Liver (tissue), 3 donors: ENCODE data around the gene LNX2.

Experiments
- FOXA1 ChIP-seq: IDR thresholded peaks from 2 replicates; pipeline ENCODE4 v1.6.1; 2016; ENCODE audit warnings: antibody characterized with exemption
- NR2F2 ChIP-seq: IDR thresholded peaks from 2 replicates; pipeline ENCODE4 v1.6.1; 2016; ENCODE audit warnings: antibody characterized with exemption
- RAD21 ChIP-seq, 2 donors: IDR thresholded peaks; 2 replicates each; pipeline ENCODE4 v1.6.1; 2016; ENCODE audit warnings: antibody characterized with exemption in 2 of 2, mild to moderate bottlenecking in 2 of 2
- SP1 ChIP-seq: IDR thresholded peaks from 2 replicates; pipeline ENCODE4 v1.6.1; 2018; ENCODE audit warnings: antibody characterized with exemption, mild to moderate bottlenecking
- TAF1 ChIP-seq: conservative IDR thresholded peaks from 2 replicates; pipeline ENCODE4 v1.6.1; 2016; ENCODE audit warnings: antibody characterized with exemption, mild to moderate bottlenecking
- YY1 ChIP-seq: IDR thresholded peaks from 2 replicates; pipeline ENCODE4 v1.6.1; 2016; ENCODE audit warnings: antibody characterized with exemption, mild to moderate bottlenecking
- TF ChIP-seq, protein P1 (sequence below): fragments of 150-350 bp; IDR thresholded peaks from 2 replicates; pipeline ENCODE4 v1.5.1; 2017; ENCODE audit warnings: improper control_type of control experiment, low read depth, low read length; ENCODE audit not compliant: missing input control
- TF ChIP-seq, protein P2 (sequence below): IDR thresholded peaks from 2 replicates; pipeline ENCODE4 v1.6.1; 2016; ENCODE audit warnings: antibody characterized with exemption
- TF ChIP-seq, protein P3 (sequence below): IDR thresholded peaks from 2 replicates; pipeline ENCODE4 v1.6.1; 2016; ENCODE audit warnings: antibody characterized with exemption, mild to moderate bottlenecking
- TF ChIP-seq, protein P4 (sequence below): IDR thresholded peaks from 2 replicates; pipeline ENCODE4 v1.6.1; 2016; ENCODE audit warnings: antibody characterized with exemption
- donor health status: healthy.
- donor health status: healthy.

DNA sequence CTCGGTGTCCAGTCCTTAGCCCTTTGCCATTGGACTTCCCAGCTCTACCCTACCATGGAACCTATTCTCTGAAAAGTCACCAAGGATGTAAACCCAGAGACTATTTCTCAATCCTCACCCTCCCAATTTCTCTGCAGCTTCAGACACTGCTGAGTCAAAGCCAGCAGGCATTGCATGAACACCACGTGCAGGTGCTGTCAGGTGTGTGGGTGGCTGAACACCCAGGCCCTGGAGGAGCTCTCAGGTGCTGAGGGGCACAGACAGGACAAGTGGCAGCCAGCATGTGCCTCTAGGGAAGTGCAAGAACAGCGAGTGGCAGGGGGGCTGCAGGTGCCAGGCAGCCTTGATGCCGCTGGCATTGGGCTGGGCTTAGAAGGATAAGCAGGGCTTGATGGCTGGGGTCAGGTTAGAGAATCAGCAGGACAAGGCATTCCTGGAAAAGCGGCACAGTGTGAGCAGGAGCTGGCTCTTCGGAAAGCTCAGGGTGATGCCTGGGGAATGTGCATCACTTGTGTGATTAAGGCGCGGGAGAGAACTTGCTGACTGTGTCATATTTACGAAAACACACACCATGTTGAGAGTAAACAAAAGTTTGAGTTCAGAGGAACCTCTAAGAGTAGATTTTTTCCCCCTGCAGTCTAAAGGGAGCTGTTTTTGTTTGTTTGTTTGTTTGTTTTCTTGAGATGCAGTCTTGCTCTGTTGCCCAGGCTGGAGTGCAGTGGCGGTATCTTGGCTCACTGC is 83.8 kb downstream of the LNX2 start:
- TF ChIP-seq, protein P1, sequence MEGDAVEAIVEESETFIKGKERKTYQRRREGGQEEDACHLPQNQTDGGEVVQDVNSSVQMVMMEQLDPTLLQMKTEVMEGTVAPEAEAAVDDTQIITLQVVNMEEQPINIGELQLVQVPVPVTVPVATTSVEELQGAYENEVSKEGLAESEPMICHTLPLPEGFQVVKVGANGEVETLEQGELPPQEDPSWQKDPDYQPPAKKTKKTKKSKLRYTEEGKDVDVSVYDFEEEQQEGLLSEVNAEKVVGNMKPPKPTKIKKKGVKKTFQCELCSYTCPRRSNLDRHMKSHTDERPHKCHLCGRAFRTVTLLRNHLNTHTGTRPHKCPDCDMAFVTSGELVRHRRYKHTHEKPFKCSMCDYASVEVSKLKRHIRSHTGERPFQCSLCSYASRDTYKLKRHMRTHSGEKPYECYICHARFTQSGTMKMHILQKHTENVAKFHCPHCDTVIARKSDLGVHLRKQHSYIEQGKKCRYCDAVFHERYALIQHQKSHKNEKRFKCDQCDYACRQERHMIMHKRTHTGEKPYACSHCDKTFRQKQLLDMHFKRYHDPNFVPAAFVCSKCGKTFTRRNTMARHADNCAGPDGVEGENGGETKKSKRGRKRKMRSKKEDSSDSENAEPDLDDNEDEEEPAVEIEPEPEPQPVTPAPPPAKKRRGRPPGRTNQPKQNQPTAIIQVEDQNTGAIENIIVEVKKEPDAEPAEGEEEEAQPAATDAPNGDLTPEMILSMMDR, result no peak
- TF ChIP-seq, protein P2, sequence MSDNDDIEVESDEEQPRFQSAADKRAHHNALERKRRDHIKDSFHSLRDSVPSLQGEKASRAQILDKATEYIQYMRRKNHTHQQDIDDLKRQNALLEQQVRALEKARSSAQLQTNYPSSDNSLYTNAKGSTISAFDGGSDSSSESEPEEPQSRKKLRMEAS, result no peak
- TF ChIP-seq, protein P3, sequence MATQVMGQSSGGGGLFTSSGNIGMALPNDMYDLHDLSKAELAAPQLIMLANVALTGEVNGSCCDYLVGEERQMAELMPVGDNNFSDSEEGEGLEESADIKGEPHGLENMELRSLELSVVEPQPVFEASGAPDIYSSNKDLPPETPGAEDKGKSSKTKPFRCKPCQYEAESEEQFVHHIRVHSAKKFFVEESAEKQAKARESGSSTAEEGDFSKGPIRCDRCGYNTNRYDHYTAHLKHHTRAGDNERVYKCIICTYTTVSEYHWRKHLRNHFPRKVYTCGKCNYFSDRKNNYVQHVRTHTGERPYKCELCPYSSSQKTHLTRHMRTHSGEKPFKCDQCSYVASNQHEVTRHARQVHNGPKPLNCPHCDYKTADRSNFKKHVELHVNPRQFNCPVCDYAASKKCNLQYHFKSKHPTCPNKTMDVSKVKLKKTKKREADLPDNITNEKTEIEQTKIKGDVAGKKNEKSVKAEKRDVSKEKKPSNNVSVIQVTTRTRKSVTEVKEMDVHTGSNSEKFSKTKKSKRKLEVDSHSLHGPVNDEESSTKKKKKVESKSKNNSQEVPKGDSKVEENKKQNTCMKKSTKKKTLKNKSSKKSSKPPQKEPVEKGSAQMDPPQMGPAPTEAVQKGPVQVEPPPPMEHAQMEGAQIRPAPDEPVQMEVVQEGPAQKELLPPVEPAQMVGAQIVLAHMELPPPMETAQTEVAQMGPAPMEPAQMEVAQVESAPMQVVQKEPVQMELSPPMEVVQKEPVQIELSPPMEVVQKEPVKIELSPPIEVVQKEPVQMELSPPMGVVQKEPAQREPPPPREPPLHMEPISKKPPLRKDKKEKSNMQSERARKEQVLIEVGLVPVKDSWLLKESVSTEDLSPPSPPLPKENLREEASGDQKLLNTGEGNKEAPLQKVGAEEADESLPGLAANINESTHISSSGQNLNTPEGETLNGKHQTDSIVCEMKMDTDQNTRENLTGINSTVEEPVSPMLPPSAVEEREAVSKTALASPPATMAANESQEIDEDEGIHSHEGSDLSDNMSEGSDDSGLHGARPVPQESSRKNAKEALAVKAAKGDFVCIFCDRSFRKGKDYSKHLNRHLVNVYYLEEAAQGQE, result no peak
- TF ChIP-seq RAD21 (IDR thresholded peaks at IDR 0.05) (no peak), YY1 (no peak), FOXA1 (no peak), TAF1 (no peak), SP1 (no peak), NR2F2 (no peak)
- TF ChIP-seq, protein P4, sequence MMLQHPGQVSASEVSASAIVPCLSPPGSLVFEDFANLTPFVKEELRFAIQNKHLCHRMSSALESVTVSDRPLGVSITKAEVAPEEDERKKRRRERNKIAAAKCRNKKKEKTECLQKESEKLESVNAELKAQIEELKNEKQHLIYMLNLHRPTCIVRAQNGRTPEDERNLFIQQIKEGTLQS, result no peak
